Lung microvascular endothelial cell (primary cell): ENCODE data around the gene ATP2B3. TPM values are rescaled to one million over a fixed set of nuclear protein-coding genes. Genes with fewer than 3 reads are reported as not detected.

Experiments used
- total RNA-seq: library from RNA; depleted of rRNA; stranded (reverse); fragments of >200 nt; gene quantifications from 2 replicates; pipeline ENCODE4 v1.2.1, GENCODE V29; 2014

Gene ATP2B3
- total RNA-seq, 1 donor from 2014 or later, result not detected

Other genes starting within 250 kb of the ATP2B3 start
- gene PNMA6F, start 195.9 kb upstream of the ATP2B3 start, total RNA-seq, result not detected in 2 replicates
- gene ZNF275, start 183.5 kb upstream of the ATP2B3 start, total RNA-seq, result 3.1 and 4.4 TPM in 2 replicates
- not detected in 2 replicates for gene PNMA6E, start 116.3 kb upstream of the ATP2B3 start, total RNA-seq
- gene ZFP92, start 106.2 kb upstream of the ATP2B3 start, total RNA-seq, result 0.20 and 0.22 TPM in 2 replicates
- gene TREX2, start 71.6 kb upstream of the ATP2B3 start, total RNA-seq, result 4.4 and 7.7 TPM in 2 replicates
- gene HAUS7, start 47.1 kb upstream of the ATP2B3 start, total RNA-seq, result 7.8 and 11.3 TPM in 2 replicates
- gene BGN, start 22.7 kb upstream of the ATP2B3 start, total RNA-seq, result 15.3 TPM in 2 replicates
- gene CCNQ, start 81.5 kb downstream of the ATP2B3 start, total RNA-seq, result 31.9 and 33.1 TPM in 2 replicates
- gene DUSP9, start 129.6 kb downstream of the ATP2B3 start, total RNA-seq, result under 0.01 TPM in 2 replicates
- not detected in 2 replicates for gene PNCK, start 156.2 kb downstream of the ATP2B3 start, total RNA-seq
- 2.4 TPM in 2 replicates for gene SLC6A8, start 170.3 kb downstream of the ATP2B3 start, total RNA-seq
- gene BCAP31, start 206.7 kb downstream of the ATP2B3 start, total RNA-seq, result 236 and 400 TPM in 2 replicates
- gene ABCD1, start 207.2 kb downstream of the ATP2B3 start, total RNA-seq, result 4.8 and 6.2 TPM in 2 replicates
- gene PLXNB3, start 246.6 kb downstream of the ATP2B3 start, total RNA-seq, result 2.4 and 4.4 TPM in 2 replicates